HG03520 (cell line): Measurements from ENCODE around the gene ATG13.

Experiments
- ATAC-seq: cut with Tn5 transposase; IDR thresholded peaks from one replicate; pipeline ENCODE4 v1.9.1; 2021; ENCODE audit warnings: mild to moderate bottlenecking, moderate library complexity; ENCODE audit not compliant: unreplicated experiment

Gene ATG13

GRCh38 chr11:46674463-46675287, 57.3 kb downstream of the ATG13 start:
- ATAC-seq, result no peak

GRCh38 chr11:46675288-46675851, 58.0 kb downstream of the ATG13 start:
- ATAC-seq, result no peak

- no peak for ATAC-seq
Observed at GRCh38 chr11:46675949-46676348, 58.6 kb downstream of the ATG13 start.

- ATAC-seq, result no peak
Observed at GRCh38 chr11:46676436-46677158, 59.2 kb downstream of the ATG13 start.

- no peak for ATAC-seq
Observed at GRCh38 chr11:46677169-46677568, 59.8 kb downstream of the ATG13 start.

GRCh38 chr11:46677991-46678740, 60.8 kb downstream of the ATG13 start:
- no peak for ATAC-seq

- no peak for ATAC-seq
Observed at GRCh38 chr11:46678741-46679130, 61.4 kb downstream of the ATG13 start.

GRCh38 chr11:46679241-46680163, 62.1 kb downstream of the ATG13 start:
- ATAC-seq, result no peak

- ATAC-seq, result no peak
Observed at GRCh38 chr11:46680164-46680760, 62.9 kb downstream of the ATG13 start.

- no peak for ATAC-seq
Observed at GRCh38 chr11:46680815-46681214, 63.5 kb downstream of the ATG13 start.

- ATAC-seq, result no peak
Observed at GRCh38 chr11:46681814-46682213, 64.5 kb downstream of the ATG13 start.

GRCh38 chr11:46682773-46683752, 65.7 kb downstream of the ATG13 start:
- ATAC-seq, result no peak

- ATAC-seq, result no peak
Observed at GRCh38 chr11:46684367-46684766, 67.0 kb downstream of the ATG13 start.

- no peak for ATAC-seq
Observed at GRCh38 chr11:46686886-46687795, 69.8 kb downstream of the ATG13 start.

GRCh38 chr11:46690702-46691101, 73.3 kb downstream of the ATG13 start:
- ATAC-seq, result no peak

GRCh38 chr11:46692450-46692849, 75.1 kb downstream of the ATG13 start:
- no peak for ATAC-seq

- ATAC-seq, result no peak
Observed at GRCh38 chr11:46693597-46694012, 76.3 kb downstream of the ATG13 start.

GRCh38 chr11:46694072-46694471, 76.7 kb downstream of the ATG13 start:
- ATAC-seq, result no peak
